Pulmonary artery endothelial cell (primary cell): ENCODE measurements around the gene TOP2B. TPM values are rescaled to one million over a fixed set of nuclear protein-coding genes. Genes with fewer than 3 reads are reported as not detected.

Experiments used
- DNase-seq: peaks from one replicate; pipeline ENCODE4 v3.0.0-alpha.2; 2011; ENCODE audit warnings: low read depth, low spot score
- total RNA-seq: library from RNA; depleted of rRNA; stranded (reverse); fragments of >200 nt; gene quantifications from 2 replicates; pipeline ENCODE4 v1.2.3, GENCODE V29; 2014

The TOP2B gene
- total RNA-seq, 1 donor from 2014 or later, result 91.0 TPM

DNA sequence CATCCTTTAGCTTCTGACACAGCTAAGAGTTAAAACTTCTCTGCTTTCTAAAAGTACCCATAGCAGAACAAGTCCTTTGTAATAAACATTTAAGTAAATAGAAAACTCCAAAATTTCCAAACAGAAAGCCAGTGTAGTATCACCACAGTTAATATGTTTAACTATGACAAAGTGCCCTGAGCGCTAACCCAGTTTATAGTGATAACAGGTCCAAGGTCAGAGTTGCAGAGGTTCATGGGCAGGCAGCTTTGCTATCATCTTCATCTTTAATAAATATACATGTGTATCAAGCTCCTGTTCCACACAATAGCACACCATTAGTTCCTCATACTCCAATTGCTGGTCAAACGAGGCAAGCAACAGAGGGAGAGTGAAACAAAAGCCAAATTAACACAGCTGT lies 12.4 kb upstream of the TOP2B start:
- DNase-seq, result no peak

DNA sequence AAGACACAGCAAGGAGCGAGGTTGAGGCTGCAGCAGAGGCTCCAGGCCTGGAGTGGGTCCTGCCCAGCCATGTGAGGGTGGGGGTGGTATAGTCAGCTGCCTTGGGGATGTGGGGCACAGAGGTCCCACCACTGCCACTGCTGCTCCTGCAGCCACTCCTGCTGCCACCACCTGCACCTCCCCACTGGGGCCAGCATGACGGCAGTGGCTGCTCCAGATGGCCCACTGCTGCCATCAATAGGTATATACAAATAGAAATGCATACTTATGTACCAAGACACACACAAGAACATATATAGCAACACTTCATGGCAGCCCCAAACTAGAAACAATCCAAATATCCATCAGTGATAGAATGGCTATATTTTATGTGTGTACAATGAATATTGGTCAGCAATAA lies 10.0 kb upstream of the TOP2B start:
- no peak for DNase-seq

DNA sequence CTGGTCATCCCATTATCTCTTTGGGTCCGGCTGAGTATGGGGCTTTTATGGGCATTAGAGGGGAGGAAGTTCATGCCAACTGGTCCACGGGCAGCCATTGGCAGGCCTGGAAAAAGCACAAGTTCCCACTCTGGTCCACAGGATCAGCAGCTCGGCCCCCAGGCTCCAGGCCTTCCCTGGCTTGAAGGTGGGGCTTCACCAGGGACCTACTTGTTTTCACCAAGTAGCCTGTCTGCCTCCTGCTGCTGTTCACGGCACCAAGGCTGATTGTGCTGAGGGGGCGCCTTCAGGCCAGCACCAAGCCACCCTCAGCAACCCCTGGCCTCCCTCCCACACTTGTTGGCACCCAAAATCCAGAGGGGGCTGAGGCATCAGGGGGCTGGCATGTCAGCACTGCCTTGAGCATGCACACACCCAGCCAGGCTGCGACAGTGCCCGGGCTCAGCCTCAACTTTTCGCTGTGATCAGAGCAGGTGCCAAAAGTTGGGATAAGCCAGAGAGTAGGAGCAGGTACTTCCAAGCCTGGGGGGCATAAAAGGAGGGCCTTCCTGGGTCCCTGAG lies 9.1 kb upstream of the TOP2B start:
- DNase-seq, result no peak

DNA sequence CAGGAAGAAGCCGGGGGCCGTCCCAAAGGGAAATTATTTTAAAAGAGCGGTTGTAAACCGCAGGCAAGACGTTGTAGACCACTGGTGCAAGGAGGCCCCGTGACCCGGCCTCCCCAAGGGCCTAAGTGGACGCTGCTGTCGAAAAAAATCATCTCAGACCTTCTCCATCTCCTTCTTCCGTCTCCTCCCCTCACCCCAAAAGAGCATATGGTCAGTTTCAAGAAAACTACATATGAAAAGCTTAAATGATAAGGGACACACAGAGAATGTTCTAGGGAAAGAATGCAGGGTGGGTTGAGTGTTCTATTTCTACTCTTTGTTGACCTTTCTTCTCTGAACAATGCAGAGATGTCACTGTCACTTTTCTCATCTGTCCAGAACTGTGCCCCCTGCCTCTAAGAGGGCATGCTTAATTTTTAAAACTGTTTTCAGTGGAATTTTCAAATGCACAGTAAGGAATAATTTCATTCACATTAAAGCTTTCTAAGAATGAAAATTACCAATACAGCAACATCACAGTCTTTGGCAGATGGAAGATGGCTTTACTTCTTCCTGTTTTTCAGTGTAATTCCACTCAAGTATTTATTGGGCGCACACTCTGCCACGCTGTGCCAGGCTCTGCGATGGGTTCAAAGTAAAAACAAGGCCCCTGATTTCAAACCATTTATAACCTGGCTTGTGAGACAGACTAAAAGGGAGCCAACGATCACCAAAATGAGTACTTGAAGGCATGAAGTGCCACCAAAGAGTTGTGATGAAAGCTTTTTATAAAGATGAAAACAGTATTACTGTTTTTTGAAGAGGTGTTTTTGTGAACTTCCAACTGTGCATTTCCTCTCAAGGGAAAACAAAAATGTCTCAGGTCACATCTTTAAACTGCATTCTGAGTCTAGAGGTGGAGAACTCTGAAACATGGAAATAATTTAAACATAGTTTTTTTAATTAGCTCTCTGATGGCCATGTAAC lies 891 bp upstream of the TOP2B start:
- no peak for DNase-seq

DNA sequence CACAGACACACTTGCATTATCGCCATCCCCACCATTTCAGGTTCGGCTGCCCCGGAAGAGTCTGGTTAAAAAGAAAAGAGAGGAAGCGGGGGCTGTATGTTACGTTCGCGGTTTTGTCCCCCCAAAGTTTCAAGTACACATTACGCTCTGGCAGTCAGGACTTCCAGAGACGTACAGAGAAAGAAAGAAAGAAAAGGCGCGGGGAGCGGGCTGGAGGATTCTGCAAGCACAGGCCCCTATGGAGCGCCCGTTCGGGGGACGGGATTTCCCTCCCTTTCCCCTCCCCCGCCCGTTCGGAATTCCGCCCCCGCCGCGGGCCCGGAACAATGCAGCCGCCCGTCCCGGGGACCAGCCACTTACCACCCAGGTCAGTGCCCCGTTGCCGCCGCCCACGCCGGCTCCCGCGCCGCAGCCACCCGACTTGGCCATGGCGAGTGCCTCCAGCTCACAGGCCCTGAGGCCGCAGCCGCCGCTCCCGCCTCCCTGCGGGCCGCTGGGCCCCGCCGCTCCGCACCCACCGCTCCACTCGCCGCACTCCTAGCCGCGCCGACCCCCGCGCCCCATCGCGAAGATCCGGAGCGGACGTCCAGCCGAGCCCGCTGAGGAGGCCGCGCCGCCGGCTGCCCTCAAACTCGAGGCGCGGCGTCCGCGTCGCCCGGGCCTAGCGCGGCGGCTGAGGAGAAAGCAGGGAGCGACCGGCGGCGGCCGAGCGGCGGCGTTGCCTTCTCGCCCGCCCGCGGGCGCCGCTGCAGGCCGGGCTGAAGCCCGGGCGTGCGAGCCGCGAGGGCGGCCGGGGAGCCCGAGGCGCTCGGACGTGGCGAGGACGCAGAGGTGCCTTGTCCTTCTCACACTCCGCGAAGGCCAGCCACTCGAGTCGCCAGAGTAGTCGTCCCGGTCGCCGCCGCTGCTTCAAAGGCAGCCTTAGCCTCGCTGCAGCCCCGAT lies 567 bp downstream of the TOP2B start:
- DNase-seq, result no peak

DNA sequence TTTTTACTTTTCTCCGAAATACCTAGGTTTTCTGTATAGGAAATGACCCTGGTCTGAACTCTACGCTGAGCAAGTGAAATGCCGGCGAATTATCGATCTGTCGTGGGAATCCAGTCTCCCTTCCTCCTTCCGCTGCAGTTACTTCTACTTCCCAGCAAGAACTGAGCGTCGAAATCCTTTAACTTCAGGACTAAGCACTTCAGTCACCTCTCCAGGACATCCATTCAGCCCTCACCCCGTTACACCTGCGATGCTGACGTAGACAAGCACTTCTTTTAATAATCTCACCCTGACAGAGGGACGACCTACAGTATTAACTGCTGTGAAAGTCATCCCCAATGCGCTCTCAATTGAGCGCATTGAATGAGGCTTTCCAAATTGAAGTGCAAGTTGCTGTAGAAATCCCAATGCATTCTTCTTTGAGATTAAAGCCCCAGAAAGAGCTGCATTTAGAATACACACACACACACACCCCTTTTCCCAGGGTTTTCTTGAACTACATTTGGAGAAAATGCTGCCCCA lies 1.3 kb downstream of the TOP2B start:
- DNase-seq, result no peak

DNA sequence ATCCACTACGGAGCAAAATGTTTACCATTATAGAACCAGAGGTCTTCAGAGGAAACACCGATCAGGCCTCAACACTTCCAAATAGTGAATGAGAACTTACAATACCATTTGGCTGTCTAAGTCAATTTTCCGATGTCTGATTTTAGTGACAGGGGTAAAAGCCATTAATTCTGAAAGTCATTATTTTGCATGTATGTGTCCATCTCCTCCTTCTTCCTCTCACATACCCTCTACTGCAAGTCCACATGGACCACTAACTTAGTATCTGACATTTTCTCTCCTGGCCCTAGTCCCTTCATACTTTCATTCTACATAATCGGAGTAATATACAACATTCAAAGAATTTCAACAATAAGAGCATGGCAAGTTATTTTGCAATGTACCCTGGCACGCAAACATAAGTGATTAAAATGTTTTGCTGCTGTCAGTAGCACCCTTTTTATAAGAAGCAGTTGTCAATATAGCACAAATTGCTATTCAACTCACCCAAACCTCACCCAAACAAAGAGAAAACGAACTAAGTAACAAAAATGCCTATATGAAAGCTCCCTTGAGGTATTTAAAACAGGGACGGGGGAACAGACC lies 1.9 kb downstream of the TOP2B start:
- DNase-seq, result no peak

DNA sequence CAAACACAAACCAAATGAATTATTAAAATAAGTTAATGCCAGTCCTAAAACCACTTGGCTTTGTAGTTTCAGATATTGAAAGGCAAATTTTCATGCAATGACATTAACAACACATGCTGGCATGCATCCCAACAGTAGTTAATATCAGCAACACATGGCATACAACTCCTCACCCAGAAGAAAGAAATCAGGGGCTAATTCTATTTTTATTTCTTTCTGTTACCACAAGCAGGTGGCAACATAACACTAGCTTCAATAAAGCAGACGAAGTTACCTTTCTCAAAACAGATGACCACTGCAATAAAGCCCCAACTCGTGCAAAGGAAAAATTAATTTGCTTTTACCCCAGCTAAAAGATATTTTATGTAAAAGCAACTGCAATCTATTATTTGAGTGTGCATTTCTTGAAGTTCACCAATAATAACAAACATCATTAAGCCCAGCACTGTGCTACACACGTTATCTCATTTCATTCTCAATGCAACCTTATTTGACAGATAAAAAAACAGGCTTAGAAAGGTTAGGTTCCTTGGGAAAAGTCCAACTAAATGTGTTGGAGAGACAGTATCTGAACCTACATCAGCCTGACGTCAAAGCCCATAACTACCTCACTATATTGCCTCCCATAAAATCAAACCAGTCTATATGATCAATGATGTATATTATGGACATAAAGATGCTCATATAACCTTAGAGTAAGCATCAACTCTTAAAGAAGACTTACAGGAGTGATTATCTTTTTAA lies 2.8 kb downstream of the TOP2B start:
- no peak for DNase-seq

DNA sequence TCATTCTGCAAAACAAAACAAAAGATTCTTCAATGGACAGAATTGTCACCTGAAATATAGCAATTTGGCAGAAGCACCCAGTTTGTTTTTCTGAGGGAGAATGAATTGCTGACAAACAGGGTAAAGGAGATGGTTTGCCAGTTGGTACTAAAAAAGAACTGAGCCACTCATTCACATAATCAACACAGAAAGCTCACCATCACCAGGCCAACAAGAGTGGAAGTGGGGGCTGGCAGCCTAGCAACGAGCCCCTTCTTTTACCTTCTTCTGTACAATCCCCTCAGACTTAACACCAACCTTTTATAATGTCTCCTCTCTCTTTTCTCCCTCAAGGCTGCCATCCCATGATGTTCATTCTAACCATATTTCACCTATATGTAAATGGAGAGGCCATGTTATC lies 5.9 kb downstream of the TOP2B start:
- no peak for DNase-seq

DNA sequence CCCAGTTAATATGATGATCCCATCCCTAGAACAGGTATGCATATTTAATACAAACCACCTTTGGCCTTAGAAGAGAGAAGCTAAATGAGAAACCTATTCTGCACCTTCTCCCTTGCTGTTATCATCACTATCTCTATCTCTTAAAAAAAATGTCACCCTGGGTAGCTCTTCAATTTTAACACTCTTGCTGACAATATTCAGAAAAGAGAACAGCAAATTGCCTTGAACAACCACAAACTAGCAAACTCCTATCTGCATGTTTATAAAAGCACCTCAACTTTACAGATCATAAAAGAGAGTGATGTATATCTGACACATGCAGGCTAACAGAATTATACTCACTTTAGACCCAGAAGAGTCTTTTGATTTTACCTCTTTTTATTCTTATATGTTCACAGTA lies 7.4 kb downstream of the TOP2B start:
- DNase-seq, result no peak

DNA sequence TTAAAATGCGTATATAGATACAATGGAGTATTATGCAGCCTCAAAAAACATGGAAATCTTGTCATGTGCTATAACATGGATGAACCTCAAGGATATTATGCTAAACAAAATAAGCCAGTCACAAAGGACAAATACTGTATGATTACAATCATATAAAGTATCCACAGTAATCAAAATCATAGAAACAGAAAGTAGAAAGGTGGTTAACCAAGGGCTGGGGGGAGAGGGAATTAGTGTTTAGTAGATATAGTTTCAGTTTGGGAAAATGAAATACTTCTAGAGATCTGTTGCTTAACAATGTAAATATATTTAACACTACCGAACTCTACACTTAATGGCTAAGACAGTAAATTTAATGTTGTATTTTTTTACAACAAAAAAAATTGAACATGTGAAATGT lies 9.0 kb downstream of the TOP2B start:
- DNase-seq, result no peak

DNA sequence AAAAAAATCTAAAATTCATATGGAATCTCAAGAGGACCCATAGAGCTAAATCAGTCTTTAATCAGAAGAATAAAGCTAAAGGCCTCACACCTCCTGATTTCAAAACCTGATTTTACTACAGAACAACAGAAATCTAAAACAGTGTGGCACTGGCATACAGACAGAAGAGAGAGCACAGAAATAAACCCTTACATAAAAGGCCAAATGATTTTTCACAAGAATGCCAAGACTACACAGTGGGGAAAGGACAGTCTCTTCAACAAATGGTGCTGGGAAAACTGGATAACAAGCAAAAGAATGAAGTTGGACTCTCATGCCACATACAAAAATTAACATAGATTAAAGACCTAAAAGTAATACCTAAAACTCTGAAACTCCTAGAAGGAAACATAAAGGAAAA lies 10.1 kb downstream of the TOP2B start:
- no peak for DNase-seq

DNA sequence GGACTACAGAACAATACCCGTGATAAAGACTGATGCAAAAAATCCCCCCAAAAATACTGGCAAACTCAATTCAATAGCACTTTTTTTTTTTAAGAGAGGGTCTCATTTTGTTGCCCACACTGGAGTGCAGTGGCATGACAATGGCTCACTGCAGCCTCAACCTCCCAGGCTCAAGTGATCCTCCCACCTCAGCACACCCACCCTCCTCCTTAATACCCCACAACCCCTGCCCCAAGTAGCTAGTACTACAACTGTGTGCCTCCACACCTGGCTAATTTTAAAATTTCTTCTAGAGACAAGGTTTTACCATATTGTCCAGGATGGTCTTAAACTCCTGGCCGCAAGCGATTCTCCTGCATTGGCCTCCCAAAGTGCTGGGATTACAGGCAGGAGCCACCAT lies 11.4 kb downstream of the TOP2B start:
- DNase-seq, result no peak

DNA sequence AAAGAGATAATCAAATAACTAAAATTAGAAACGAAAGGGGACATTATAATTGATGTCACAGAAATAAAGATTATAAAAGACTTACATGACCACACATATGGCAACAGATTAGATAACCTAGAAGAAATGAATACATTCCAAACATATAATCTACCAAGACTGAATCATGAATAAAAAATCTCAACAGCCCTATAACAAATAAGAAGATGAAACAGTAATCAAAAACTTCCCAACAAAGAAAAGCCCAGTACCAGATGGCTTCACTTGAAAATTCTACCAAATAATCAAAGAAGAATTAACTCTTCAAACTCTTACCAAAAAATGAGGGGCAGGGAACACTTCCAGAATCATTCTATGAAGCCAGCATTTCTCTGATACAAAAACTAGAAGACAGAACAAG lies 11.8 kb downstream of the TOP2B start:
- no peak for DNase-seq

DNA sequence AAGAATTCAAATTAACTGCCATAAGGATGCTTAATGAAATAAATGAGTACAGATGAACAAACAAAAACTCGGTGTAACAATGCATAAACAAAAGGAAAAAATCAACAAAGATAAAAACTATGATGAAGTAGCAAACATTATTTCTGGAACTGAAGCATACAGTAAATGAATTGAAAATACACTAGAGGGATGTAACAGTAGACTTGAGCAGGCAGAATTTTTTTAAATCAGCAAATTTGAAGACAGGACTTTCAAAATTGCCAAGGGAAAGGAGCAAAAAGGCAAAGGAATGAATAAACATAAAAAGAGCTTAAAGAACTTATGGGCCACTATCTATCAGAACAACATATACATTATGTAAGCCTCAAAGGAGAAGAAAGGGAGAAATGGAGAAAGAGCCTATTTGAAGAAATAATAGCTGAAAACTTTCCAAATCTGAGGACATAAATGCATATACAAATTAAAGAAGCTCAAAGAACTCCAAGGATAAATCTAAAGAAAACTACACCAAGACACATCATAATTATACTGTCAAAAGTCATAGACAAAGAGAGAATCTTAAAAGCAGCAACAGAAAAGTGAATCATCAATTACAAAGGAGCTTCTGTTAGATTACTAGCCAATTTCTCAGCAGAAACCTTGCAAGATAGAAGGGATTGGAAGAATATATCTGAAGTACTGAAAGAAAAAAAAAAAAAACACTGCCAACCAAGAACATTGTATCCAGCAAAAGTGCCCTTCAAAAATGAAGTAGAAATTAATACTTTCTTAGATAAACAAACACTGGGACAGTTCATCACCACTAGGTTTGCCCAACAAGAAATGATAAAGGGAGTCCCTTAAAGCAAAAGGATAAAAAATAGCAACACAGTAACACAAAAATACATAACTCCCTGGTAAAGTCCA lies 15.5 kb downstream of the TOP2B start:
- no peak for DNase-seq

DNA sequence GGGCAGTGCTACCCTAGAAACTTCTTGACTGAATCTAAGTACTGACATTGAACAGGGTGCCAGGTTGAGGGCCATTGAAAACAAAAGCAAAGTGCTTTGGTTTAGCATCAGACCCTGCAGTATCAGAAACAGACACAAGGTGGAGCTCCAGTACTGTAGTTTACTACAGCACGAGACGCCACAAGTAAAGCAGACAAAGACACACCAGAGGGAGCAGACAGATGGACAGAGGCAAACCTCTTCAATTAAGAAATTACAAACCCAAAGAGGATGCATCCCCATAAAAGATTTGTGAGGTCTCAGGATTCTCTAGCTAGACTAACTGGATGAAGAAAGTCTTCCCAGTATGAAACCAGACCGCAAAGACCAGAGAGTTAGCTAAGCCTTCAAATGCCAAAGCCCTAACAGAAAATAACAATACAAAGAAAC lies 16.6 kb downstream of the TOP2B start:
- peak; percentile 44 for DNase-seq

DNA sequence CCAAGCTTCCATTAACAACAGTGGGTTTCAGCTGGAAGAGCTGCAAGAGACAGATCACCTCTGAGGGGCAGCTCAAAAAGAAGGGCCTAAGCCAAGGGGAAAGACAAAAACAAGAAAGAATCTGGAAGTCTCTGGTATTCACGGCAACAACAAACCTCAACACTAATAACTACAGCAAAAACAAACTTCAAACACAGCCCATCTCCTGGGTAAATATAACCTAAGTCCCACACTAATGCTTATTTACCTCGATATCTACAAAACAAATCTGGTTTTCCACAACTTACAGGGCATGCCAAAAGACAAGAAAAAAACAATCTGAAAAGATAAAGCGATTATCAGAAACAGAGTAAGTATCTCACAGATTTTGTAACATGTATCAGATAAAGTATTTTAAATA lies 29.7 kb downstream of the TOP2B start:
- no peak for DNase-seq

DNA sequence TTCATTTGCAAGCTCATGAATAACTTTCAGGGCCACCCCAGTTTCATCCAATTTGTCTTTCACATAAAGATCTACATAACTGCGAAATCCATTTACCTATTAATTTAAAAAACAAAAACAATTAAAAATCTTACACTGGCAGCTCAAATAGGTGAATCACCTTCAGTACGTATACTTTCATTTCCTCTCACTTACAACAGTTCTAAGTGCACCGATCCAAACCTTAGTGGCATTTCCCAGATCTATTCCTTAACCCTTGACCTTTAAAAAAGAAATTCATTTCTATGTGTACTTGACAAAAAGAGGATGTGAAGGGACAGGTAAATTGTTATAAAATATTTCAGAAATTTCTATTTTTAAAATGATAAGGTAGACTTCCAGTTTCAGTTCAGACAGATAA lies 30.8 kb downstream of the TOP2B start:
- DNase-seq, result no peak

DNA sequence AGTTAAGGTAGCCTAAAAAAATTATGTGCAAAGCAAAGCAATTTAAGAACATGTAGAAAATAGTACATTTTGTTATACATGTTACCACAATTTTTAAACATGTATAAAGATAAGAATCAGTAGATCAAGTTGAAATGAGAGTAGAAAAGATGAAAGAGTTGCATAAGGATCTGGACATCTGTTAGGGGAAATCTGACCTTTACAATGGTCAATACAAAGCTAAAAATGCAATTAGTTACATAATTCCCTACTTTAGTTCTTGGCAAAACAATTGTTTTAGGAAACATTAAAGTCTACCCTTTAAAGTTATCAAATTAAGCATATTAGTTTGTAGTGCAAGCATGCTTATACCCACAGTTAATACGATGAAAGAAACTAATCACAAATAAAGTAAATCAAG lies 32.7 kb downstream of the TOP2B start:
- no peak for DNase-seq

DNA sequence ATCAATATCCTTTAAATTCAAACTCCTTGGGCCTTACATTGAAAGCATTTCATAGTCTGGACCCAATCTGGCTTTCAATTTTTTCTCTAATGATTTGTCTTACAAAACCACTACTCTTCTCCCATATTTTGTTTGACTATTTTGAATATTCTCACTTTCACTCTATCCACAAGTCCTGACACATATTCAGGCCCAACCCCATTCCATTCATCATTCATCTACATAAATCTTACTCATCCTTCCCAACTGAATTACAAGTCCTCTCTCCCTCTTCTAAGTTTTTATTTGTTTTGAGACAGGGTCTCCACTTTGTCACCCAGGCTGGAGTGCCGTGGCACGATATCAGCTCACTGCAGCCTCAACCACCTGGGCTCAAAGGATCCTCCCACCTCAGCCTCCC lies 43.6 kb downstream of the TOP2B start:
- DNase-seq, result no peak
